ENCODE data around the gene UBE2U. TPM values are rescaled to one million over a fixed set of nuclear protein-coding genes. Genes with fewer than 3 reads are reported as not detected.

UBE2U gene
- total and polyA plus RNA-seq, 2 experiments from 2014 or later, result not detected

DNA sequence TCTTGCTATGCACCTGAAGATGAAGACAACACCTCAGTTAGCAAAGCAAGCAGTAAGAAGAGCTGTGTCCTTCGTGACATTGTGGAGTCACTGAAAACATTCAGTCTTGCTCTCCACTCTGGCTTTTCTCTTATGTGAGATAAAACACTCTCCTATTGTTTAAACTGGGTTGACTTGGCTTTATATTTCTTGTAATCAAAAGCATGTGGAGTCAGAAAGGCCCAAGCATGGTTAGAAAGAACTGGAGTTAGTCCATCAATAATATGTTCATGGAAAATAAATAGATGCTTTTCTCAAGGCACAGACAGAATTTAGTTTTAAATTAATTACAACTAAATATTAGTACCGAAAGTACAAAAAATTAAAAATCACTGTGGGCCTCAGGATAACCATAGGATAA lies 61.7 kb downstream of the UBE2U start:
- DNase-seq (ENCODE audit: low spot score) (no peak), ATAC-seq (no peak)
- no peak overlapping the region for H3K4me3 ChIP-seq
- no peaks in the 10 kb centered on the region for H3K27me3 ChIP-seq (ENCODE audit: insufficient read depth)
- no peaks in the 10 kb centered on the region for H4K20me1 ChIP-seq (replicated peaks; ENCODE audit: insufficient read depth)
- no peaks in the 10 kb centered on the region for H3K36me3 ChIP-seq (ENCODE audit: insufficient read depth)
- H3F3A ChIP-seq (replicated peaks; ENCODE audit: low read depth), result no peaks in the 10 kb centered on the region
- no peak overlapping the region for H3K4me2 ChIP-seq
- peaks cover 3% of the 10 kb centered on the region; the same call in 1 of the 2 replicates for H3K4me1 ChIP-seq (ENCODE audit: insufficient read depth)
- H3K9me3 Mint-ChIP-seq, result no peaks in the 10 kb centered on the region
- H3K4me3 Mint-ChIP-seq, result no peak overlapping the region
- H2AFZ ChIP-seq, result no peak overlapping the region
- no peak overlapping the region for H3K27ac Mint-ChIP-seq
- H3K27me3 Mint-ChIP-seq (ENCODE audit: insufficient read depth, low read depth, poor library complexity), result no peaks in the 10 kb centered on the region
- TF ChIP-seq, protein P1, sequence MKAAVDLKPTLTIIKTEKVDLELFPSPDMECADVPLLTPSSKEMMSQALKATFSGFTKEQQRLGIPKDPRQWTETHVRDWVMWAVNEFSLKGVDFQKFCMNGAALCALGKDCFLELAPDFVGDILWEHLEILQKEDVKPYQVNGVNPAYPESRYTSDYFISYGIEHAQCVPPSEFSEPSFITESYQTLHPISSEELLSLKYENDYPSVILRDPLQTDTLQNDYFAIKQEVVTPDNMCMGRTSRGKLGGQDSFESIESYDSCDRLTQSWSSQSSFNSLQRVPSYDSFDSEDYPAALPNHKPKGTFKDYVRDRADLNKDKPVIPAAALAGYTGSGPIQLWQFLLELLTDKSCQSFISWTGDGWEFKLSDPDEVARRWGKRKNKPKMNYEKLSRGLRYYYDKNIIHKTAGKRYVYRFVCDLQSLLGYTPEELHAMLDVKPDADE (IDR thresholded peaks at IDR 0.05), result no peak
- TF ChIP-seq, protein P2, sequence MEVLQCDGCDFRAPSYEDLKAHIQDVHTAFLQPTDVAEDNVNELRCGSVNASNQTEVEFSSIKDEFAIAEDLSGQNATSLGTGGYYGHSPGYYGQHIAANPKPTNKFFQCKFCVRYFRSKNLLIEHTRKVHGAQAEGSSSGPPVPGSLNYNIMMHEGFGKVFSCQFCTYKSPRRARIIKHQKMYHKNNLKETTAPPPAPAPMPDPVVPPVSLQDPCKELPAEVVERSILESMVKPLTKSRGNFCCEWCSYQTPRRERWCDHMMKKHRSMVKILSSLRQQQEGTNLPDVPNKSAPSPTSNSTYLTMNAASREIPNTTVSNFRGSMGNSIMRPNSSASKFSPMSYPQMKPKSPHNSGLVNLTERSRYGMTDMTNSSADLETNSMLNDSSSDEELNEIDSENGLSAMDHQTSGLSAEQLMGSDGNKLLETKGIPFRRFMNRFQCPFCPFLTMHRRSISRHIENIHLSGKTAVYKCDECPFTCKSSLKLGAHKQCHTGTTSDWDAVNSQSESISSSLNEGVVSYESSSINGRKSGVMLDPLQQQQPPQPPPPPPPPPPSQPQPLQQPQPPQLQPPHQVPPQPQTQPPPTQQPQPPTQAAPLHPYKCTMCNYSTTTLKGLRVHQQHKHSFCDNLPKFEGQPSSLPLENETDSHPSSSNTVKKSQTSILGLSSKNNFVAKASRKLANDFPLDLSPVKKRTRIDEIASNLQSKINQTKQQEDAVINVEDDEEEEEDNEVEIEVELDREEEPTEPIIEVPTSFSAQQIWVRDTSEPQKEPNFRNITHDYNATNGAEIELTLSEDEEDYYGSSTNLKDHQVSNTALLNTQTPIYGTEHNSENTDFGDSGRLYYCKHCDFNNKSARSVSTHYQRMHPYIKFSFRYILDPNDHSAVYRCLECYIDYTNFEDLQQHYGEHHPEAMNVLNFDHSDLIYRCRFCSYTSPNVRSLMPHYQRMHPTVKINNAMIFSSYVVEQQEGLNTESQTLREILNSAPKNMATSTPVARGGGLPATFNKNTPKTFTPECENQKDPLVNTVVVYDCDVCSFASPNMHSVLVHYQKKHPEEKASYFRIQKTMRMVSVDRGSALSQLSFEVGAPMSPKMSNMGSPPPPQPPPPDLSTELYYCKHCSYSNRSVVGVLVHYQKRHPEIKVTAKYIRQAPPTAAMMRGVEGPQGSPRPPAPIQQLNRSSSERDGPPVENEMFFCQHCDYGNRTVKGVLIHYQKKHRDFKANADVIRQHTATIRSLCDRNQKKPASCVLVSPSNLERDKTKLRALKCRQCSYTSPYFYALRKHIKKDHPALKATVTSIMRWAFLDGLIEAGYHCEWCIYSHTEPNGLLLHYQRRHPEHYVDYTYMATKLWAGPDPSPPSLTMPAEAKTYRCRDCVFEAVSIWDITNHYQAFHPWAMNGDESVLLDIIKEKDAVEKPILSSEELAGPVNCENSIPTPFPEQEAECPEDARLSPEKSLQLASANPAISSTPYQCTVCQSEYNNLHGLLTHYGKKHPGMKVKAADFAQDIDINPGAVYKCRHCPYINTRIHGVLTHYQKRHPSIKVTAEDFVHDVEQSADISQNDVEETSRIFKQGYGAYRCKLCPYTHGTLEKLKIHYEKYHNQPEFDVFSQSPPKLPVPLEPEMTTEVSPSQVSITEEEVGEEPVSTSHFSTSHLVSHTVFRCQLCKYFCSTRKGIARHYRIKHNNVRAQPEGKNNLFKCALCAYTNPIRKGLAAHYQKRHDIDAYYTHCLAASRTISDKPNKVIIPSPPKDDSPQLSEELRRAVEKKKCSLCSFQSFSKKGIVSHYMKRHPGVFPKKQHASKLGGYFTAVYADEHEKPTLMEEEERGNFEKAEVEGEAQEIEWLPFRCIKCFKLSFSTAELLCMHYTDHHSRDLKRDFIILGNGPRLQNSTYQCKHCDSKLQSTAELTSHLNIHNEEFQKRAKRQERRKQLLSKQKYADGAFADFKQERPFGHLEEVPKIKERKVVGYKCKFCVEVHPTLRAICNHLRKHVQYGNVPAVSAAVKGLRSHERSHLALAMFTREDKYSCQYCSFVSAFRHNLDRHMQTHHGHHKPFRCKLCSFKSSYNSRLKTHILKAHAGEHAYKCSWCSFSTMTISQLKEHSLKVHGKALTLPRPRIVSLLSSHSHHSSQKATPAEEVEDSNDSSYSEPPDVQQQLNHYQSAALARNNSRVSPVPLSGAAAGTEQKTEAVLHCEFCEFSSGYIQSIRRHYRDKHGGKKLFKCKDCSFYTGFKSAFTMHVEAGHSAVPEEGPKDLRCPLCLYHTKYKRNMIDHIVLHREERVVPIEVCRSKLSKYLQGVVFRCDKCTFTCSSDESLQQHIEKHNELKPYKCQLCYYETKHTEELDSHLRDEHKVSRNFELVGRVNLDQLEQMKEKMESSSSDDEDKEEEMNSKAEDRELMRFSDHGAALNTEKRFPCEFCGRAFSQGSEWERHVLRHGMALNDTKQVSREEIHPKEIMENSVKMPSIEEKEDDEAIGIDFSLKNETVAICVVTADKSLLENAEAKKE (CRISPR knock-in tag; IDR thresholded peaks at IDR 0.05), result no peak
- TF ChIP-seq CREB1 (CRISPR knock-in tag; IDR thresholded peaks at IDR 0.05; ENCODE audit: low read depth), result no peak
- no peak for TF ChIP-seq EZH2phosphoT487 (IDR thresholded peaks at IDR 0.05; ENCODE audit: unreplicated experiment)
- TF ChIP-seq ZNF114 (CRISPR knock-in tag; IDR thresholded peaks at IDR 0.05), result no peak
- TF ChIP-seq POLR2AphosphoS5 (IDR thresholded peaks at IDR 0.05; ENCODE audit: low read depth), result no peak
- TF ChIP-seq, protein P3, sequence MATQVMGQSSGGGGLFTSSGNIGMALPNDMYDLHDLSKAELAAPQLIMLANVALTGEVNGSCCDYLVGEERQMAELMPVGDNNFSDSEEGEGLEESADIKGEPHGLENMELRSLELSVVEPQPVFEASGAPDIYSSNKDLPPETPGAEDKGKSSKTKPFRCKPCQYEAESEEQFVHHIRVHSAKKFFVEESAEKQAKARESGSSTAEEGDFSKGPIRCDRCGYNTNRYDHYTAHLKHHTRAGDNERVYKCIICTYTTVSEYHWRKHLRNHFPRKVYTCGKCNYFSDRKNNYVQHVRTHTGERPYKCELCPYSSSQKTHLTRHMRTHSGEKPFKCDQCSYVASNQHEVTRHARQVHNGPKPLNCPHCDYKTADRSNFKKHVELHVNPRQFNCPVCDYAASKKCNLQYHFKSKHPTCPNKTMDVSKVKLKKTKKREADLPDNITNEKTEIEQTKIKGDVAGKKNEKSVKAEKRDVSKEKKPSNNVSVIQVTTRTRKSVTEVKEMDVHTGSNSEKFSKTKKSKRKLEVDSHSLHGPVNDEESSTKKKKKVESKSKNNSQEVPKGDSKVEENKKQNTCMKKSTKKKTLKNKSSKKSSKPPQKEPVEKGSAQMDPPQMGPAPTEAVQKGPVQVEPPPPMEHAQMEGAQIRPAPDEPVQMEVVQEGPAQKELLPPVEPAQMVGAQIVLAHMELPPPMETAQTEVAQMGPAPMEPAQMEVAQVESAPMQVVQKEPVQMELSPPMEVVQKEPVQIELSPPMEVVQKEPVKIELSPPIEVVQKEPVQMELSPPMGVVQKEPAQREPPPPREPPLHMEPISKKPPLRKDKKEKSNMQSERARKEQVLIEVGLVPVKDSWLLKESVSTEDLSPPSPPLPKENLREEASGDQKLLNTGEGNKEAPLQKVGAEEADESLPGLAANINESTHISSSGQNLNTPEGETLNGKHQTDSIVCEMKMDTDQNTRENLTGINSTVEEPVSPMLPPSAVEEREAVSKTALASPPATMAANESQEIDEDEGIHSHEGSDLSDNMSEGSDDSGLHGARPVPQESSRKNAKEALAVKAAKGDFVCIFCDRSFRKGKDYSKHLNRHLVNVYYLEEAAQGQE (IDR thresholded peaks at IDR 0.05; ENCODE audit: unreplicated experiment), result no peak
- TF ChIP-seq, protein P4, sequence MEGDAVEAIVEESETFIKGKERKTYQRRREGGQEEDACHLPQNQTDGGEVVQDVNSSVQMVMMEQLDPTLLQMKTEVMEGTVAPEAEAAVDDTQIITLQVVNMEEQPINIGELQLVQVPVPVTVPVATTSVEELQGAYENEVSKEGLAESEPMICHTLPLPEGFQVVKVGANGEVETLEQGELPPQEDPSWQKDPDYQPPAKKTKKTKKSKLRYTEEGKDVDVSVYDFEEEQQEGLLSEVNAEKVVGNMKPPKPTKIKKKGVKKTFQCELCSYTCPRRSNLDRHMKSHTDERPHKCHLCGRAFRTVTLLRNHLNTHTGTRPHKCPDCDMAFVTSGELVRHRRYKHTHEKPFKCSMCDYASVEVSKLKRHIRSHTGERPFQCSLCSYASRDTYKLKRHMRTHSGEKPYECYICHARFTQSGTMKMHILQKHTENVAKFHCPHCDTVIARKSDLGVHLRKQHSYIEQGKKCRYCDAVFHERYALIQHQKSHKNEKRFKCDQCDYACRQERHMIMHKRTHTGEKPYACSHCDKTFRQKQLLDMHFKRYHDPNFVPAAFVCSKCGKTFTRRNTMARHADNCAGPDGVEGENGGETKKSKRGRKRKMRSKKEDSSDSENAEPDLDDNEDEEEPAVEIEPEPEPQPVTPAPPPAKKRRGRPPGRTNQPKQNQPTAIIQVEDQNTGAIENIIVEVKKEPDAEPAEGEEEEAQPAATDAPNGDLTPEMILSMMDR (conservative IDR thresholded peaks at IDR 0.05; ENCODE audit: low read depth in 2 of 2), result no peak
- no peak for TF ChIP-seq STAT1 (IDR thresholded peaks at IDR 0.05; ENCODE audit: unreplicated experiment)
- no peak for TF ChIP-seq EZH2 (IDR thresholded peaks at IDR 0.05; ENCODE audit: low read depth, unreplicated experiment)
- TF ChIP-seq ZNF331 (CRISPR knock-in tag; IDR thresholded peaks at IDR 0.05; ENCODE audit: low read depth), result no peak
- no peak for TF ChIP-seq JUNB (IDR thresholded peaks at IDR 0.05; ENCODE audit: unreplicated experiment)
- no peak for TF ChIP-seq NANOG (IDR thresholded peaks at IDR 0.05; ENCODE audit: borderline replicate concordance)
- no peak overlapping the region for H3K27ac ChIP-seq (ENCODE audit: low read depth)
- H3K36me3 Mint-ChIP-seq (ENCODE audit: low read depth), result no peaks in the 10 kb centered on the region
- H3K4me1 Mint-ChIP-seq, result peaks cover 5% of the 10 kb centered on the region
- no peaks in the 10 kb centered on the region for H3K9me2 ChIP-seq (ENCODE audit: insufficient read depth)
- H3K79me2 ChIP-seq (replicated peaks; ENCODE audit: insufficient read depth), result no peaks in the 10 kb centered on the region

Data from GM23338 (cell line).